H9 (cell line): ENCODE measurements around the gene DNASE1L1. TPM values are rescaled to one million over a fixed set of nuclear protein-coding genes. Genes with fewer than 3 reads are reported as not detected.

Experiments
- DNase-seq: peaks from one replicate; pipeline ENCODE4 v3.0.0-alpha.2; 2017
- H2AFZ ChIP-seq: one replicate; pipeline ENCODE4 v1.6.1; 2013; ENCODE audit warnings: mild to moderate bottlenecking, low read length, control low read depth, moderate library complexity
- H2AK5ac ChIP-seq: 2 replicates; pipeline ENCODE4 v1.6.1; 2013; ENCODE audit warnings: low read length, control low read depth, mixed read lengths; ENCODE audit not compliant: insufficient read length
- H2BK120ac ChIP-seq: one replicate; pipeline ENCODE4 v1.6.1; 2013; ENCODE audit warnings: low read depth, mild to moderate bottlenecking, low read length, control low read depth, inconsistent platforms; ENCODE audit not compliant: poor library complexity, severe bottlenecking
- H2BK12ac ChIP-seq: 2 replicates; pipeline ENCODE4 v1.6.1; 2013; ENCODE audit warnings: low read length, control low read depth, mixed read lengths, low read depth; ENCODE audit not compliant: insufficient read length
- H2BK15ac ChIP-seq: 2 replicates; pipeline ENCODE4 v1.6.1; 2013; ENCODE audit warnings: low read depth, low read length, control low read depth
- H2BK20ac ChIP-seq: one replicate; pipeline ENCODE4 v1.6.1; 2013; ENCODE audit warnings: low read depth, mild to moderate bottlenecking, low read length, control low read depth, inconsistent platforms; ENCODE audit not compliant: poor library complexity, severe bottlenecking
- H2BK5ac ChIP-seq: 2 replicates; pipeline ENCODE4 v1.6.1; 2013; ENCODE audit warnings: low read length, control low read depth, mixed read lengths; ENCODE audit not compliant: insufficient read length
- H3K14ac ChIP-seq: 2 replicates; pipeline ENCODE4 v1.6.1; 2013; ENCODE audit warnings: low read length, control low read depth; ENCODE audit not compliant: insufficient read depth
- H3K18ac ChIP-seq: 2 replicates; pipeline ENCODE4 v1.6.1; 2013; ENCODE audit warnings: low read depth, mild to moderate bottlenecking, mixed read lengths, low read length, control low read depth; ENCODE audit not compliant: insufficient read length
- H3K23ac ChIP-seq: 2 replicates; pipeline ENCODE4 v1.6.1; 2013; ENCODE audit warnings: low read length, control low read depth, mixed read lengths, low read depth; ENCODE audit not compliant: insufficient read length
- H3K23me2 ChIP-seq: 2 replicates; pipeline ENCODE4 v1.6.1; 2013; ENCODE audit warnings: low read depth, mild to moderate bottlenecking, mixed read lengths, low read length, control low read depth; ENCODE audit not compliant: insufficient read length, poor library complexity, severe bottlenecking
- H3K27ac ChIP-seq: 2 replicates; pipeline ENCODE4 v1.5.1; 2013; ENCODE audit warnings: low read length, control low read depth, mixed read lengths, low read depth; ENCODE audit not compliant: insufficient read length
- H3K27me3 ChIP-seq: 2 replicates; pipeline ENCODE4 v1.6.1; 2013; ENCODE audit warnings: low read length, control low read depth, inconsistent platforms; ENCODE audit not compliant: insufficient read depth
- H3K4ac ChIP-seq: 2 replicates; pipeline ENCODE4 v1.6.1; 2013; ENCODE audit warnings: low read depth, mild to moderate bottlenecking, control low read depth, inconsistent platforms, low read length, moderate library complexity
- H3K4me1 ChIP-seq: 2 replicates; pipeline ENCODE4 v1.6.1; 2013; ENCODE audit warnings: low read length, control low read depth, inconsistent platforms; ENCODE audit not compliant: insufficient read depth
- H3K4me2 ChIP-seq: 2 replicates; pipeline ENCODE4 v1.6.1; 2013; ENCODE audit warnings: low read length, control low read depth, mixed read lengths; ENCODE audit not compliant: insufficient read length, insufficient read depth
- H3K56ac ChIP-seq: 2 replicates; pipeline ENCODE4 v1.6.1; 2013; ENCODE audit warnings: low read depth, mild to moderate bottlenecking, mixed read lengths, low read length, control low read depth; ENCODE audit not compliant: insufficient read length
- H3K79me1 ChIP-seq: 2 replicates; pipeline ENCODE4 v1.6.1; 2013; ENCODE audit warnings: low read depth, mild to moderate bottlenecking, moderate library complexity, low read length, control low read depth, inconsistent platforms; ENCODE audit not compliant: insufficient read depth, poor library complexity, severe bottlenecking
- H3K79me2 ChIP-seq: 2 replicates; pipeline ENCODE4 v1.6.1; 2013; ENCODE audit warnings: low read length, control low read depth, inconsistent platforms; ENCODE audit not compliant: insufficient read depth
- H3K9ac ChIP-seq: 2 replicates; pipeline ENCODE4 v1.6.1; 2013; ENCODE audit warnings: low read length, control low read depth, mixed read lengths; ENCODE audit not compliant: insufficient read length; ENCODE audit errors: extremely low read depth
- H3K9me3 ChIP-seq: one replicate; pipeline ENCODE4 v1.6.1; 2013; ENCODE audit warnings: low read depth, low read length, inconsistent platforms; ENCODE audit not compliant: control insufficient read depth
- H3T11ph ChIP-seq: one replicate; pipeline ENCODE4 v1.6.1; 2013; ENCODE audit warnings: mild to moderate bottlenecking, low read length, control low read depth, inconsistent platforms
- H4K20me1 ChIP-seq: one replicate; pipeline ENCODE4 v1.6.1; 2013; ENCODE audit not compliant: control insufficient read depth, insufficient read length, insufficient read depth
- H4K5ac ChIP-seq: 2 replicates; pipeline ENCODE4 v1.6.1; 2013; ENCODE audit warnings: low read depth, mild to moderate bottlenecking, mixed read lengths, low read length, control low read depth; ENCODE audit not compliant: insufficient read length
- H4K8ac ChIP-seq: replicated peaks from 2 replicates; pipeline ENCODE4 v1.6.1; 2013; ENCODE audit warnings: low read length, control low read depth, mixed read lengths, low read depth; ENCODE audit not compliant: insufficient read length
- H4K91ac ChIP-seq: 2 replicates; pipeline ENCODE4 v1.6.1; 2013; ENCODE audit warnings: low read depth, mild to moderate bottlenecking, moderate library complexity, mixed read lengths, low read length, control low read depth; ENCODE audit not compliant: insufficient read length
- H3K27ac Mint-ChIP-seq, 3 experiments: 2 replicates in 2 of 3; 3 replicates in 1 of 3; pipeline ENCODE4 v1.8.0; 2020 to 2021; ENCODE audit warnings: mixed read lengths in 3 of 3, mild to moderate bottlenecking in 1 of 3, moderate library complexity in 1 of 3
- H3K27me3 Mint-ChIP-seq: 2 replicates; pipeline ENCODE4 v1.8.0; 2021; ENCODE audit warnings: low read depth, mild to moderate bottlenecking, moderate library complexity, mixed read lengths
- H3K36me3 Mint-ChIP-seq, 3 experiments: 2 replicates in 2 of 3; 3 replicates in 1 of 3; pipeline ENCODE4 v1.8.0; 2020 to 2021; ENCODE audit warnings: low read depth in 3 of 3, mixed read lengths in 3 of 3; ENCODE audit not compliant: insufficient read depth in 1 of 3
- H3K4me1 Mint-ChIP-seq, 2 experiments: 2 replicates each; pipeline ENCODE4 v1.8.0; 2020; ENCODE audit warnings: mixed read lengths in 2 of 2
- H3K4me3 Mint-ChIP-seq, 2 experiments: 2 replicates in 1 of 2; 3 replicates in 1 of 2; pipeline ENCODE4 v1.8.0; 2020 to 2021; ENCODE audit warnings: mild to moderate bottlenecking in 2 of 2, mixed read lengths in 2 of 2, moderate library complexity in 1 of 2
- H3K9me3 Mint-ChIP-seq, 2 experiments: 2 replicates in 1 of 2; 3 replicates in 1 of 2; pipeline ENCODE4 v1.8.0; 2020; ENCODE audit warnings: mild to moderate bottlenecking in 2 of 2, mixed read lengths in 2 of 2, moderate library complexity in 1 of 2
- WGBS: extraction: QIAGEN DNeasy Blood & Tissue Kit; methylation state at CpG from one replicate; pipeline ENCODE4 v1.1.7; 2013; ENCODE audit warnings: missing lambda C conversion rate, low lambda C conversion rate, mixed read lengths; ENCODE audit not compliant: insufficient read length; ENCODE audit errors: extremely low coverage; 5-methylcytosine and 5-hydroxymethylcytosine counted together
- total RNA-seq: library from RNA; stranded (reverse); gene quantifications from 2 replicates; pipeline ENCODE4 v1.2.1, GENCODE V29; 2021
- TF ChIP-seq, protein P1 (sequence below): fragments of 200-600 bp; sonication (generic); conservative IDR thresholded peaks from 3 replicates; pipeline ENCODE4 v1.8.0; 2021; ENCODE audit warnings: antibody characterized with exemption, mild to moderate bottlenecking

Gene DNASE1L1
- total RNA-seq, 1 experiment from 2014 or later: 14.5 TPM

DNA sequence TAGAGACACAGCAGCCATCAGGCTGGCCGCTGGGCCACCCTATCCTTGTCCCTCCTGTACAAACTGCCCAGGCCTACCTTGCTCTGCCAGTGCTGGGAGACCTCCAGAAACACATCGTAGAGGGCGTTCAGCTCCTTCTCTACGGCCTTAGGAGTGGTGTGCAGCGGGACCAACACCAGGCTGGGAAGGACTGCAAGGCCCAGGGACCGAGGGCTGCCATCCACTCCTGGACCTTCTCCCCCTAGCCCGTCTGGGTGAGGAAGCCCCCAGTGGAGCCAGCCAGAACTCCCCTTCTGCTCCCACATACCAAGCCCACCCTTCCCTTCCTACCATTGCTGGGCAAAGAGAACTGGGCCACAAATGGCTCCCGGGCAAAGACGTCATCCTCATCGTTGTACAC is 5.9 kb downstream of the DNASE1L1 start:
- no peak overlapping the region for H3K27ac ChIP-seq
- H3K14ac ChIP-seq: no peak overlapping the region; the same call in 1 of the 2 replicates
- Mint-ChIP-seq H3K9me3 (peaks cover 74 to 78% of the 10 kb centered on the region in 2 experiments), H3K4me3 (no peak overlapping the region), H3K4me1 (peaks cover 0 to 15% of the 10 kb centered on the region in 2 experiments; a peak in 2 of 4 replicates), H3K36me3 (peaks cover 27 to 45% (median 35%) of the 10 kb centered on the region in 3 experiments), H3K27ac (peak overlapping the region in 1 of 3 experiments; percentile 58; a peak in 1 of 7 replicates), H3K27me3 (peaks cover 3% of the 10 kb centered on the region)
- no peak overlapping the region for H3K9ac ChIP-seq
- no peaks in the 10 kb centered on the region for H3K4me1 ChIP-seq
- peaks cover 3% of the 10 kb centered on the region; the same call in 1 of the 2 replicates for H3K79me2 ChIP-seq
- no peak overlapping the region for H3T11ph ChIP-seq
- H4K5ac ChIP-seq: no peak overlapping the region
- TF ChIP-seq, protein P1, sequence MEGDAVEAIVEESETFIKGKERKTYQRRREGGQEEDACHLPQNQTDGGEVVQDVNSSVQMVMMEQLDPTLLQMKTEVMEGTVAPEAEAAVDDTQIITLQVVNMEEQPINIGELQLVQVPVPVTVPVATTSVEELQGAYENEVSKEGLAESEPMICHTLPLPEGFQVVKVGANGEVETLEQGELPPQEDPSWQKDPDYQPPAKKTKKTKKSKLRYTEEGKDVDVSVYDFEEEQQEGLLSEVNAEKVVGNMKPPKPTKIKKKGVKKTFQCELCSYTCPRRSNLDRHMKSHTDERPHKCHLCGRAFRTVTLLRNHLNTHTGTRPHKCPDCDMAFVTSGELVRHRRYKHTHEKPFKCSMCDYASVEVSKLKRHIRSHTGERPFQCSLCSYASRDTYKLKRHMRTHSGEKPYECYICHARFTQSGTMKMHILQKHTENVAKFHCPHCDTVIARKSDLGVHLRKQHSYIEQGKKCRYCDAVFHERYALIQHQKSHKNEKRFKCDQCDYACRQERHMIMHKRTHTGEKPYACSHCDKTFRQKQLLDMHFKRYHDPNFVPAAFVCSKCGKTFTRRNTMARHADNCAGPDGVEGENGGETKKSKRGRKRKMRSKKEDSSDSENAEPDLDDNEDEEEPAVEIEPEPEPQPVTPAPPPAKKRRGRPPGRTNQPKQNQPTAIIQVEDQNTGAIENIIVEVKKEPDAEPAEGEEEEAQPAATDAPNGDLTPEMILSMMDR: no peak
- H2AFZ ChIP-seq: no peak overlapping the region
- H2AK5ac ChIP-seq: no peak overlapping the region
- H3K9me3 ChIP-seq: peaks cover 33% of the 10 kb centered on the region
- H3K4me2 ChIP-seq: no peak overlapping the region
- no peak overlapping the region for H2BK12ac ChIP-seq
- H2BK120ac ChIP-seq: no peak overlapping the region
- no CpG with 5 or more reads among the region's 10 CpGs for WGBS
- no peak for DNase-seq
- no peak overlapping the region for H3K56ac ChIP-seq
- H4K20me1 ChIP-seq: no peaks in the 10 kb centered on the region
- H4K8ac ChIP-seq: no peak overlapping the region
- H3K79me1 ChIP-seq: no peaks in the 10 kb centered on the region
- no peaks in the 10 kb centered on the region for H3K27me3 ChIP-seq
- H3K23me2 ChIP-seq: peaks cover 10% of the 10 kb centered on the region
- H3K18ac ChIP-seq: no peak overlapping the region
- no peak overlapping the region for H3K23ac ChIP-seq
- no peak overlapping the region for H2BK5ac ChIP-seq
- H2BK15ac ChIP-seq: no peak overlapping the region
- H2BK20ac ChIP-seq: no peak overlapping the region
- H3K4ac ChIP-seq: no peak overlapping the region
- no peak overlapping the region for H4K91ac ChIP-seq
